Hematopoietic multipotent progenitor cell (in vitro differentiated cells): Measurements from ENCODE around the gene HOATZ. TPM values are rescaled to one million over a fixed set of nuclear protein-coding genes. Genes with fewer than 3 reads are reported as not detected.

Experiments
- DNase-seq, 3 donors: peaks; one replicate each; pipeline ENCODE4 v3.0.0-alpha.2; 2011 to 2015; ENCODE audit warnings: low read depth in 2 of 3, low spot score in 2 of 3
- small RNA-seq: library from RNA; depleted of rRNA; stranded (forward); fragments of <200 nt; gene quantifications from one replicate; pipeline ENCODE3, GENCODE V24; 2012
- total RNA-seq: library from RNA; depleted of rRNA; stranded (reverse); fragments of >200 nt; gene quantifications from one replicate; pipeline ENCODE4 v1.2.3, GENCODE V29; 2012

The HOATZ gene
- total RNA-seq, 1 donor: not detected

- no peak for DNase-seq
These were observed 60.0 kb downstream of the HOATZ start for GRCh38 chr11:111574373-111575225.

DNA sequence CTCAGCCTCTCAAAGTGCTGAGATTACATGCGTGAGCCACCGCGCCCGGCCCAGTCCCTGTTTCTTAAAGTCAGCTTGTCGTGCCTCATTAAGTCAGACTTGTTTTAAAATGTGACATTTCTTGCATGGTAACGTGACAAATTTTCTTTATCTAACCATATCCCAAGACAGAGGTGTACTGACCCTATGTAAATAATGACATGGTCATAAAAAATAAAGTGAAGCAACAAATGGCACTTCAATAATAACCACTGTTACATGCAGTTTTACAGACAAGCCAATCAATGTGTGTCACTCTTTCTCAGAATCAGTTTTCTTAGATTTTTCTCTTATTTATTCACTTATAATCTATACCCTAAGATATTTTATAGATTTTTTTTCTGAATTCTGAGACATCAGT is 61.2 kb downstream of the HOATZ start:
- no peak for DNase-seq

- DNase-seq: peak in 1 of 3 donors; percentile 76
These were observed 63.2 kb downstream of the HOATZ start for GRCh38 chr11:111577821-111578220.

- no peak for DNase-seq
These were observed 66.8 kb downstream of the HOATZ start for GRCh38 chr11:111581341-111581740.

DNA sequence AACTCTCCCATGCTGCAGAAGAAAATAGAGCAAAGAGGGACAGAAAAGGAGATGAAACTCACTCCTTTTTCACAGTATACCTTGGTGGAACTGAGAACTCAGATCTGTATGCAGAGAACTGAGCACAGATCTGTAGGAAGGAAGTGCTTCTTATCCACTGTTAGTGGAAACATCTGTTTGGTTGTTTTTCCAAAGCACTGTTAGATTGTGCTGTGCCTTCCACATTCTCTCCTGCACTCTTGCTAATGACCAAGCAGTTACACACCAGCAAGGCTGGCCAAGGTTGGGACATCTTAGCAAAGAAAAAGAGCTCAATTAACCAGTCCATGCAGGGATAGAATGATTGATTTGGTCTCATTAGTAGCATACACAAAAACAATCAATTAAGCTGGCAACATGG is 67.6 kb downstream of the HOATZ start:
- DNase-seq: peak in 1 of 3 donors; percentile 74

DNA sequence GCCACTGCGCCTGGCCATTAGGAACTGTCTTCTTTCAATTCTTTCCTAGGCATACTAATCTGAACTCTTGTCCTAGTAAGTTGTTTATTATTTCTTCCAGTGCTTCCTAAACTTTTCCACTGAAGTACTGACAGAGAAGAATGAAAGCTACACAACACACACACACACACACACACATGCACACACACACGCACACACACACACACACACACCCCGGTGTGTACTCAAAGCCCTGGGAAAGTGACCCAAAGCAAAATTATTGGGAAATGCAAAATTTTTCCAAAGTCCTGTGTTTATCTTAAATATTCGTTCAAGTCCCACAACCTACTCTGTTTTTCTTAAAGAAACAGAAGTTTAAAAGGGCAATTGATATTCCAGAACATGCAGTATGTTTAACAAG is 68.3 kb downstream of the HOATZ start:
- no peak for DNase-seq

- peak in 1 of 3 donors; percentile 69 for DNase-seq
These were observed 70.8 kb downstream of the HOATZ start for GRCh38 chr11:111585371-111585770.

- DNase-seq: peak; percentile 30 to 73 (median 48)
These were observed 71.8 kb downstream of the HOATZ start for GRCh38 chr11:111586388-111586831.

Small RNA genes lying within 50 kb of the gene (small RNA-seq; reads per million reads assigned to genes)
- gene MIR34B: 0.27 reads per million
- 0.34 reads per million for gene MIR34C

Other genes with a start within 250 kb of the HOATZ start
- not detected for gene POU2AF3, start 216.2 kb upstream of the HOATZ start, total RNA-seq
- 1.1 TPM for gene POU2AF1, start 135.5 kb upstream of the HOATZ start, total RNA-seq
- not detected for gene BTG4, start 2.4 kb upstream of the HOATZ start, total RNA-seq
- 0.27 TPM for gene LAYN, start 25.9 kb downstream of the HOATZ start, total RNA-seq
- 8.1 TPM for gene SIK2, start 87.7 kb downstream of the HOATZ start, total RNA-seq